GM21390 (cell line): Measurements from ENCODE around the gene PDZD8.
"Not testable (repeated sequence)": the region's sequence is repeated elsewhere in the genome, so short reads cannot be mapped to it uniquely, and the experiment has no call there.

Source experiments
- ATAC-seq: cut with Tn5 transposase; IDR thresholded peaks from one replicate; pipeline ENCODE4 v1.9.1; 2021; ENCODE audit not compliant: unreplicated experiment

Gene PDZD8

GRCh38 chr10:117350909-117351308 is 24.3 kb downstream of the PDZD8 start:
- peak; percentile 90 for ATAC-seq

GRCh38 chr10:117348236-117348635 is 27.0 kb downstream of the PDZD8 start:
- ATAC-seq, result no peak

GRCh38 chr10:117346574-117346973 is 28.7 kb downstream of the PDZD8 start:
- no peak for ATAC-seq

DNA sequence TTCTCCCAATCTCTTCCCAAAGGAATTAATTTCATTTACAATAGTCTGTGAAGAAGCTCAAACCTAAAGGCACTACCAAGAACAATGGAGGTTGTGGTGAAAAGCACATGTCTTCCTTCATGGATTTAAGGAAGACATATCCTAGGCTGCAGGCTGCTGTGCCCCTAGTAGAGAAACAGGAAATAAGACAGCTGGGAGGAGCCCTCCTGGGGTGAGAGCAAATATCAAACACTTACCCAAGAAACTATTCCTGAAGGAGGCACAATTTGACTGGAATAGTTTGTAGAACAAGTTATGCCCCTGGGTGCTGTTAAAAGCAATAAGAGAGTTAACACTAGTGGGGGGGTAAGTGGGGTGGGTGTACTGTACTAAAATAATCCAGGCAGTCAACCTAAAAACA is 30.1 kb downstream of the PDZD8 start:
- no peak for ATAC-seq

DNA sequence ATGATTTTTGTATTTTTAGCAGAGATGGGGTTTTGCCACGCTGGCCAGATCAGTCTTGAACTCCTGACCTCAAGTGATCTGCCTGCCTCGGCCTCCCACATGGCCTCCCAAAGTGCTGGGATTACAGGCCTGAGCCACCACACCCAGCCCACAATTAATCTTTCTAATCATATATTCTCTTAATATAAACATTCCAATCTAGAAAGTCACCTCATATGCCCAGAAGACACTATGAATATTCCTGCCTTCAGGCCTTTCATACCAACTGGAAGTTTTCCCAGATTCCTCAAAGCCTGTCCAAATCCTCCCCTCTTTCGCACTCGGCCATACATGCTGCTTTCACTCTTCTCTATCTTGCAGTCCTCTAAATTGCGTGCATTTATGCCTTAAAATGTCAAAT is 32.6 kb downstream of the PDZD8 start:
- ATAC-seq, result peak; percentile 5

DNA sequence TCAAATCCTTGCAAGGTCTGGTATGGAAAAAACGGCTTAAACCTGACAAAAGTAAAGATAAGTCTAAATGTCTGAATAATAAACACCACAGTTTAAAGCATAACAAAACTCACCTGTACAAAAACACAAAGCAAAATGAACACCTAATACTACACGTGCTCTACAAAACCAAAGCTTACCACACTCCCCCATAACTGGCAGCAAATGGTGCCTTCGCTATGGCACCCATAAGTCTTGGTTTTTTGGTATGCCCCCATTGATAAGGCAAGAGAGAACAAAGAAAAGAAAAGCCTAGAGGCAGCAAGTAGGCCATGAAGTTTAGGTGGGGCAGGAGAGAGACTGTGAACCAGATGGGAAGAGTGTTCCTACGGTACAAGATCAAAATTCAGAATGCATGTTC is 34.2 kb downstream of the PDZD8 start:
- no peak for ATAC-seq

DNA sequence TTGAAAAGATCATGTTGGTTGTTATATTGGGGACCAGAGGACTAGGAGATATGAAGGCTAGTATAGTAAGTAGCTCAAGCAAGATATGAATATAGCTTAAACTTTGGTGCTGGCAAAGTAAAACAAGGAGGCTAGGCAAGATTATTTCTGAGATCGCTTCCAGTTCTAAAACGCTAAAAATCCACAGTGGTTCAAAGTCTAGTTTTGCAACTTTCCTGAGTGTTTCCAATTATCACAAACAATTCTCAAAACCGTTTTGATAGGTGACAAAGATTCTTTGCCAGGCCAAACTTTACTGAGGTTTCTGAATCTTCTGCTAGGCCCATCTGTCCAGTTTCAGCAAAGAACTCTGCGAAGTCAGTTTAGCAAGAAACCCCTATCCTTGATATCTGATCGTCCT is 35.3 kb downstream of the PDZD8 start:
- ATAC-seq, result no peak

DNA sequence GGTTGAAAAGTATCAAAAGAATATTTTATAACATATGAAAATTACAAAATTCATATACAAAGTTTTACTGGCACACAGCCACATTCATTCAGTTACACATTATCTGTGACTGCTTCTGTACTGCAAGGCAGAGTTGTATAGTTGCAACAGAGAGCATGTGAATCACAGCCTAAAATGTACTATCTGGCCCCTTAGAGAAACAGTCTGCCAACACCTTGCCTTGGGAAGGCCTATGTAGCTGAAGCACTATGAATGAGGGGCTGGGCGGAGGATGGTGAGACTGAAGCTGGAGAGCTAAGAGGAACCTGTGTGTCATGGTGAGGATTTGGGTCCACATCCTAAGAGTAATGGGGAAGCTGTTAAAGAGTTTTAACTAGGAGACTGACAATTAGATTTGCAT is 35.7 kb downstream of the PDZD8 start:
- ATAC-seq, result no peak

- ATAC-seq, result no peak
Observed at GRCh38 chr10:117334926-117335325, 40.3 kb downstream of the PDZD8 start.

GRCh38 chr10:117334066-117334465 is 41.2 kb downstream of the PDZD8 start:
- ATAC-seq, result no peak

DNA sequence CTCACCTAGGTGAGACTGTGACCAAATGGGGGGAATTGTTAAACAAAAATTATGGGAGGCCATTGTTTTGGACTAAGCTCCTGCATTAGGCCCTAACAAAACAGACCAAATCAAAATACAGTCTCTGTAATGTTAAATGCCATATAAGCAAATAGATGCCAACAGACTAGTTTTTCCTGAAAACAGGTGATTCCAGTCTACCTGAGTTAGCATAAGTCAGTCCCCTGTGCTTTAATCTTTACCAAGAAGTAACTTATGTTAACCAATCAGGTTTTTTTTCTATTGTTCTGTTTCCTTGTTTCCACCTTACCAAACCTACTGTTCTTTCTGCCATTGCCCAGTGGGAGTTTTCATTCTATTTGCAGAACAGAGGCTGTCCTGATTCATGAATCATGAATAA is 48.0 kb downstream of the PDZD8 start:
- no peak for ATAC-seq

- ATAC-seq, result no peak
Observed at GRCh38 chr10:117324367-117324766, 50.9 kb downstream of the PDZD8 start.

- ATAC-seq, result no peak
Observed at GRCh38 chr10:117322260-117322659, 53.0 kb downstream of the PDZD8 start.

- ATAC-seq, result no peak
Observed at GRCh38 chr10:117320050-117320665, 55.1 kb downstream of the PDZD8 start.

DNA sequence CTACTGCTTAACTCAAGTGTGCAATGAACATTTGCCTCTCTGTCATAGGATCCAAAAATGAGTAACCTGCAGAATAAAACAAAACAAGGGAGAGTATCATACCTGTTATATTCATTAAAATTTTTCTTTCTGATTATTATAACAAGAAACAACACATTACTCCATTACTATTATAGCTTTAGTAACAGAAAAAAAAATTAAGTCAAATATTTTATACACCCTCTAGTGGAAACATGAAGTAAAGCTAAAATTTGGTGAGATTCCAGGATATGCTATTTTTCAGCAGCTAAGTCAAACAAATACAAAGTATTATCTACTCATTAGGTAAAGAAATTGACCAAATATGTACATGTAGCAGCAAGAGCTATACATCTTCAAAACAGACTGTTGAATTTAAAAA is 56.3 kb downstream of the PDZD8 start:
- no peak for ATAC-seq

DNA sequence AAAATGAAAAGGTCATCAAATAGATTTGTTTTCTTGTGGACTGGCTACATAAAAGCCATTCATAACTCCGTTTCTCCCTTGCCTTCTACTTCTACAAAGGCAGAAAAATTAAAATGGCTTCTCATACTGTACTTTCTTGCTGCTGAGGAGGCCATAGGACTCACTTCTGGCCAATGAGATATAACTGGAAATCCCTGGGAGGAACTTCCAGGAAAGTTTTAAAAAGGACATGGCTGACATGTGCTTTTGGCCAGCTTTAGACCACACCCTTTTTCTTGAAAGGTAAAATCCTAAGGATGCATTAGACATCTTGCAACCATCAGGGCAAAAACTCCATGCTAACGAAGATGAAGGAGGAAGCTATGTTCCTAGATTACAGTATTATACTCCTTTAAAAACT is 58.5 kb downstream of the PDZD8 start:
- ATAC-seq, result no peak

GRCh38 chr10:117313641-117314040 is 61.6 kb downstream of the PDZD8 start:
- ATAC-seq, result no peak

GRCh38 chr10:117312430-117312829 is 62.8 kb downstream of the PDZD8 start:
- no peak for ATAC-seq

DNA sequence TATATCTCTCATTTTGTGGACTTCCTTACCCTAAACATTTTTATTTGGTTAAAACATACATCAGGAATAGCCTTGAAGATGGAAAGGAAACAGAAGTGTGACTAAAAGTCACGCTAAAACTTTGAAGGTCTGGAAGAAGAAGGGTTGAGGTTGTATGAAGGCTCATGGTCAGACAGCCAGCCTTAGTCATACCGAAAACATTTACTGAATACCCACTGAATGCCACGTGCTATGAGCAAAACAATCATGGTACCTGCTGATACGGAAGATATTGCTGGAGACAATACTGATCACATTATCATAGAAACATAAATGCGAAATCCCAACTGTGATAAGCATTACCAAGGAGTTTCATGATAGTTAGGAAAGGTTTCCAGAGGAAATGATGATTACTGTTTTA is 64.0 kb downstream of the PDZD8 start:
- ATAC-seq, result no peak

GRCh38 chr10:117306674-117307073 is 68.6 kb downstream of the PDZD8 start:
- ATAC-seq, result no peak

- ATAC-seq, result not testable (repeated sequence)
Observed at GRCh38 chr10:117303451-117303850, 71.8 kb downstream of the PDZD8 start.

DNA sequence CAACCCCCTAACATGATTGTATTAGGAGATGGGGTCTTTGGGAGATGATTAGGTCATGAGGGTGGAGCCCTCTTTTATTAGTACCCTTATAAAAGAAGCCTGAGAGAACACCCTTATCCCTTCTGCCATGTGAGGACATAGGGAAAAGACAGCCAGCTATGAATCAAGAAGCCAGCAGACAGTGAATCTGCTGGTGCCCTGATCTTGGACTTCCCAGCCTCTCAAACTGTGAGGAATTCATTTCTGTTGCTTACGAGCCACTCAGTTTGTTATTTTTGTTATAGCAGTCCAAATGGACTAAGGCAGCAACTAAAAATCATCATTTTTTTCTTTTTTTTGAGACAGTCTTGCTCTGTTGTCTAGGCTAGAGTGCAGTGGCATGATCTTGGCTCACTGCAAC is 74.6 kb downstream of the PDZD8 start:
- ATAC-seq, result no peak

DNA sequence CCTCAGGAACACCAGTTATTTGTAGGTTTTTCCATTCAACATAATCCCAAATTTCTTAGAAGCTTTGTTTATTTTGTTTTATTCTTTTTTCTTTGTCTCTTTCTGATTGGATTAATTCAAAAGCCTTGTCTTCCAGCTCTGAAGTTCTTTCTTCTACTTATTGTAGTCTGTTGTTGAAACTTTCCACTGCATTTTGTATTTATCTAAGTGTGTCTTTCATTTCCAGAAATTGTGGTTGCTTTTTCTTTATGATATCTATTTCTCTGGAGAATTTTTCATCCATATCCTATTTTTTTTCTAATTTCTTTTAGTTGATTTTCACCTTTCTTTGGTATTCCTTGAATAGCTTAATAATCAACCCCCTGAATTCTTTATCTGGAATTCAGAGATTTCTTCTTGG is 75.8 kb downstream of the PDZD8 start:
- ATAC-seq, result no peak

- ATAC-seq, result no peak
Observed at GRCh38 chr10:117298219-117298618, 77.0 kb downstream of the PDZD8 start.
